ENCODE data around the gene MYCN.
"Not testable (repeated sequence)": the region's sequence is repeated elsewhere in the genome, so short reads cannot be mapped to it uniquely, and the experiment has no call there.

MYCN gene

GRCh38 chr2:15945909-15946705 is 5.8 kb downstream of the MYCN start:
- no peak for DNase-seq

- DNase-seq = no peak
Observed at GRCh38 chr2:15946983-15947382, 6.6 kb downstream of the MYCN start.

GRCh38 chr2:15947431-15947830 is 7.1 kb downstream of the MYCN start:
- DNase-seq = no peak

GRCh38 chr2:15948704-15948957 is 8.3 kb downstream of the MYCN start:
- DNase-seq = no peak

- DNase-seq = no peak
Observed at GRCh38 chr2:15949126-15949525, 8.8 kb downstream of the MYCN start.

- DNase-seq = no peak
Observed at GRCh38 chr2:15949551-15949950, 9.2 kb downstream of the MYCN start.

- DNase-seq = no peak
Observed at GRCh38 chr2:15950088-15950952, 10.0 kb downstream of the MYCN start.

- DNase-seq = not testable (repeated sequence)
Observed at GRCh38 chr2:15951936-15952335, 11.6 kb downstream of the MYCN start.

- no peak for DNase-seq
Observed at GRCh38 chr2:15952451-15953146, 12.2 kb downstream of the MYCN start.

GRCh38 chr2:15953147-15953630 is 12.8 kb downstream of the MYCN start:
- no peak for DNase-seq

GRCh38 chr2:15953891-15954680 is 13.7 kb downstream of the MYCN start:
- no peak for DNase-seq

GRCh38 chr2:15954761-15955160 is 14.4 kb downstream of the MYCN start:
- DNase-seq = no peak

- DNase-seq = no peak
Observed at GRCh38 chr2:15955232-15955988, 15.1 kb downstream of the MYCN start.

- no peak for DNase-seq
Observed at GRCh38 chr2:15956230-15956629, 15.9 kb downstream of the MYCN start.

GRCh38 chr2:15956751-15957736 is 16.7 kb downstream of the MYCN start:
- no peak for DNase-seq

- no peak for DNase-seq
Observed at GRCh38 chr2:15957881-15958713, 17.7 kb downstream of the MYCN start.

GRCh38 chr2:15959331-15960153 is 19.2 kb downstream of the MYCN start:
- DNase-seq = no peak

- not testable (repeated sequence) for DNase-seq
Observed at GRCh38 chr2:15960154-15960520, 19.8 kb downstream of the MYCN start.

Data from CD4-positive, alpha-beta T cell treated with Interleukin-6 for 4 hours (primary cell).